Activated CD4-positive, alpha-beta T cell treated with anti-CD3 and anti-CD28 coated beads for 36 hours (primary cell): ENCODE results near the gene OPA3. TPM values are rescaled to one million over a fixed set of nuclear protein-coding genes. Genes with fewer than 3 reads are reported as not detected.

Experiments used
- total RNA-seq, 2 experiments: library from RNA; stranded (reverse); gene quantifications; one replicate each; pipeline ENCODE4 v1.2.3, GENCODE V29; 2021

The OPA3 gene
- total RNA-seq, 2 experiments from 2014 or later: 13.8 to 14.4 TPM

Other genes starting within 250 kb of the OPA3 start
- gene KLC3, start 244.1 kb downstream of the OPA3 start, total RNA-seq: under 1 TPM; 0.11 to 0.14 TPM
- gene ERCC2, start 214.2 kb downstream of the OPA3 start, total RNA-seq: 10 to 100 TPM; 27.5 to 30.4 TPM
- gene PPP1R13L, start 179.7 kb downstream of the OPA3 start, total RNA-seq: 10 to 100 TPM; 15.2 to 17.8 TPM
- gene POLR1G, start 178.2 kb downstream of the OPA3 start, total RNA-seq: 10 to 100 TPM; 15.8 to 18.4 TPM
- 10 to 100 TPM; 58.1 to 71.8 TPM for gene ERCC1, start 160.9 kb downstream of the OPA3 start, total RNA-seq
- 1 to 10 TPM; 7.3 to 7.7 TPM for gene FOSB, start 116.8 kb downstream of the OPA3 start, total RNA-seq
- 1 to 10 TPM; 2.0 to 3.2 TPM for gene RTN2, start 87.8 kb downstream of the OPA3 start, total RNA-seq
- gene PPM1N, start 86.4 kb downstream of the OPA3 start, total RNA-seq: 1 to 10 TPM; 2.8 to 3.1 TPM
- gene VASP, start 77.3 kb downstream of the OPA3 start, total RNA-seq: 100 to 1,000 TPM; 152 to 153 TPM
- not detected for gene GPR4, start 17.4 kb upstream of the OPA3 start, total RNA-seq
- 100 to 1,000 TPM; 121 to 134 TPM for gene EML2, start 54.6 kb upstream of the OPA3 start, total RNA-seq
- gene GIPR, start 83.4 kb upstream of the OPA3 start, total RNA-seq: 1 to 10 TPM; 4.5 to 5.9 TPM
- 100 to 1,000 TPM; 619 to 839 TPM for gene SNRPD2, start 107.2 kb upstream of the OPA3 start, total RNA-seq
- gene QPCTL, start 107.9 kb upstream of the OPA3 start, total RNA-seq: 10 to 100 TPM; 17.3 to 18.7 TPM
- 10 to 100 TPM; 32.3 to 43.3 TPM for gene FBXO46, start 146.1 kb upstream of the OPA3 start, total RNA-seq
- gene MEIOSIN, start 148.6 kb upstream of the OPA3 start, total RNA-seq: not detected
- gene SIX5, start 184.4 kb upstream of the OPA3 start, total RNA-seq: 1 to 10 TPM; 2.0 to 2.2 TPM
- 10 to 100 TPM; 15.0 to 19.4 TPM for gene DMPK, start 197.7 kb upstream of the OPA3 start, total RNA-seq
- 10 to 100 TPM; 31.1 to 35.1 TPM for gene DMWD, start 208.0 kb upstream of the OPA3 start, total RNA-seq
- under 1 TPM; 0.21 to 0.23 TPM for gene RSPH6A, start 230.5 kb upstream of the OPA3 start, total RNA-seq